A673 (cell line): Measurements from ENCODE around the gene LKAAEAR1.

ENCODE experiments used
- CTCF ChIP-seq: fragments of 300-800, 200-600 bp; sonication (generic); conservative IDR thresholded peaks from 2 replicates; pipeline ENCODE4 v1.5.1; 2017; ENCODE audit warnings: low read depth, mild to moderate bottlenecking, antibody characterized with exemption, low read length, moderate library complexity, mixed read lengths
- EZH2 ChIP-seq: fragments of 200-600 bp; sonication (generic); IDR thresholded peaks from 2 replicates; pipeline ENCODE4 v1.6.1; 2017; ENCODE audit warnings: borderline replicate concordance, low read depth, mild to moderate bottlenecking, mixed read lengths, antibody characterized with exemption, low read length; ENCODE audit not compliant: poor library complexity, severe bottlenecking

DNA sequence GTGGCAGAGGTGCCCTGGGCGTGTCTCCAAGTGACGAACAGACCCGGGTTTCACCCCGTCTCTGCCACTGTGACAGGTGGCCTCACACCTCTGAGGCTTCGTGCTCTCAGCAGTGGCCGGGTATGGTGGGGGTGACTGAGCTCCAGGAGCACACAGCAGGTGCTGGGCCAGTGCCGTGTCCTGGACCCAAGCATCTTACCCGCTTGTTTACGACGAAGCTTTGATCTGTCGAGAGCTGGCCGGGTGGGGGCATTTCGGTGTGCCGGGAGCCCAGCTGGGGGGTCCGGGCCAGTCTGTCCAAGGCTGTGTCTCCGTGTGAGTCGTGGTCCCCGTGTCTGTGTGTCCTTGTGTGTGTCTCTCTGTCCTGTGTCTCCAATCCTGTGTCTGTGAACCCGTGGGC, 7.1 kb upstream of the LKAAEAR1 start:
- TF ChIP-seq CTCF (no peak), EZH2 (no peak)
